ENCODE data around the gene LRP1B.

- TF ChIP-seq CTCF (IDR thresholded peaks at IDR 0.05; ENCODE audit: low read depth, low read length, poor library complexity, severe bottlenecking) (no peak), EZH2phosphoT487 (IDR thresholded peaks at IDR 0.05; ENCODE audit: borderline replicate concordance, low read length) (no peak)
These were observed 1237.1 kb downstream of the LRP1B start for GRCh38 chr2:140893685-140894084.
